GM19455 (cell line): ENCODE measurements around the gene DUOX1.
"Not testable (repeated sequence)": the region's sequence is repeated elsewhere in the genome, so short reads cannot be mapped to it uniquely, and the experiment has no call there.

Source experiments
- ATAC-seq: cut with Tn5 transposase; IDR thresholded peaks from one replicate; pipeline ENCODE4 v1.9.1; 2021; ENCODE audit not compliant: unreplicated experiment

DUOX1 gene

DNA sequence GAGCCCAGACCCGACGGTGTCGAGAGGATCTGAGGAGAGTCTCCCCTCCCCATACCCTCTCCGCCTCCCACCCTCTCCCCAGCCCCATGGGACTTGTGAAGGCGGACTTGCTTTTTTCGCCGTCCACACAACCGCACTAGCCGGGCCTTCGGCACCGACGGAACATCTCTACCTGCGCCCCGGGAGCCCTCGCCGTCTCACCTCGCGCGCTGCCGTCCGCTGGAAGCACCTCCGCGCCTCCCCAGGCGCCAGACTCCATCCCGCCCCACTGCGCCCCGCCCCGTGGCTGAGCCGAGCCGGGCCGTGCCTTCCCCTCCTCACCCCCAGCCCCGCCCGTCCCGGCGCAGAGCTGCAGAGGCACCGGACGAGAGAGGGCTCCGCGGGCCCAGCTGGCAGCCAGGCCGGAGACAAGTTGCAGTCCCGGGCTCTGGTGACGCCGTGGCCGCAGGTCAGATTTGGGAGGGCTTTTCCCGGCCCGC is at the start of gene DUOX1, which contains the start of gene DUOXA1:
Gene DUOX1, plus strand, starts transcription at position 344 of the 479 bp plus-strand sequence. CDS start 1,973 bp downstream, outside the sequence.
Gene DUOXA1, minus strand, starts transcription at position 229 of the 479 bp plus-strand sequence. CDS start 6,865 bp downstream, outside the sequence.
- no peak for ATAC-seq

- not testable (repeated sequence) for ATAC-seq
These were observed 49.2 kb upstream of the DUOX1 start for GRCh38 chr15:45080593-45080992.

DNA sequence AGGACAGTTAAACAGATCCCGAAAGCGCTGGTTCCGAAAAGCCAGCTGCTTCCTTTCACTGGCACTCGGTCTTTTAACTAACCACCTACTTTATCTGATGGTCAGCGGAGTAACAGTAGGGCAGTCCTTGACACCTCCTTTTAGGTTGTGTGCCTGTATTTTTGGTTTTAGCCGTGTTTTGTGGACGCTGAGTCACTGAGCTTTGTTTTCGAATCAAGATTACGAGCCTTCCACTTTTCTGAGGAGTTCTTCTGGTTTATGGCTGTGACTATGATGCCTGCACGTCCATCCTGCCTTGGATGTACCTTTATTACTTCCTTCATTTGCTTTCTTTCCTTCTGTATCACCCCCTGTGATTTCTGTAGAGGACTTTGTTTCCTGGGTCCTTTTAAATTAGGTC is 47.4 kb upstream of the DUOX1 start:
- not testable (repeated sequence) for ATAC-seq

DNA sequence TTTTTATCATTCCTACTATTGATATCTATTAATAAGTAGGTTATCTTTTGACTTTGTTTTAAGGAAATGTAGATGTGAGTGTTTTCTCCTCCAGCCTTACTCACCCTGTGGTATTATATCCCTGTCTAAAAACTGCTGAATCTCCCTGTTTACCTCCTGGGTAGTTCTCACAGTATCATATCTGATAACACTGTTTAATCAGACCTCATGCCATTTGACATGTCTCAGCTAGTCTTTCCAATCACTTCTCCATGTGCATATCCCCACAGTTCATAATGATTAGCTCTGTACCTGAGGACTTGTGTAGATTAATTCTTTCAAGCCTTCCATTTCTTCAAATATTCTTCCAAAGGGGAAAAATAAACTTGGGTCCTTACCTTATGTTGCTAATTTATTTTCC is 46.6 kb upstream of the DUOX1 start:
- ATAC-seq = no peak

DNA sequence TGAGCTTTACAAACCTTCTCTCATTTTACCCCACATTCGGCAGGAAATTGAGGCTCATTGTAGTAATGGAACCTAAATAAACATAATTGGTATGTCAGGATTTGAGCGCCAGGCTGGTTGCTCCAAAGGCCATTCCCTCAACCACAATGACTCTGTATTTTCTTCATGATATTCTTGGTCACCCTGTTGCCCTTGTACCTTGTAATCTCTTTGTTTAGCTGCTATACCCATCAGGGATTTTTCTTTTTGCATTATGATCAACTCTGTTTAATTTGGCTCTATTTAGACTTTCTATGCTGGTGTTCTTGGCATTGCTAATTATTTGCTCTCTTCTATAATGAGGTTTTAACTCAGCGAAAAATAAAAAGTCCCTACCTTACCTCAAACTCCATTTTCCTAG is 45.6 kb upstream of the DUOX1 start:
- no peak for ATAC-seq

- no peak for ATAC-seq
These were observed 42.3 kb upstream of the DUOX1 start for GRCh38 chr15:45087513-45087912.

GRCh38 chr15:45088801-45089711 is 40.7 kb upstream of the DUOX1 start:
- no peak for ATAC-seq

DNA sequence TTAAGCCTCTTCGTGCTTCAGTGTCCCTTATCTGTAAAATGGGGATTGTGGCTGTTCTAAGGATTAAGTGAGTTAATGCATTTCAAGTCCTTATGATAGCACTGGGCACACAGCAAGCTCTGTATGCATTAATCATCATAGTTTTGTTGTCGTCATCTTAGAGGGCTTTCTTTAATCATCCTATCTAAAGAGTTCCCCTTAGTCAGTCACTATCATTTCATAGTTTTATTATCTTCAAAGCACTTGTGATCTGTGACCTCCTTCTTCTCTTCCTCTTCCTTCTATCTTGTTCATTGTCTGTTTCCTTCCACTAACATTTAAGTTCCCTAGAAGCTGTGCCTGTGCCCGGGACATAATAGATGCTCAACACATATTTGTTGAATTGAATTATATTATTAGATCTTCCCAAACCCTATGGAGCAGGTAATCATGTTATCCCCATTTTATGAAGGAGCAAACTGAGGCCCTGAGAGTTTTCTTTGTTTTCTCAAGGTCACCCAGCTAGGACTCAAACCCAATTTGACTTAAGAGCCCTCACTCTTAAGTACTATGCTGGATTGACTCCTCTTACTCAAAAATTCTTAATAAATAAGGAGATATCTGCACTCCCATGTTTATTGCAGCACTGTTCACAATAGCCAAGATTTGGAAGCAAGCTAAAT is 40.0 kb upstream of the DUOX1 start:
- no peak for ATAC-seq

DNA sequence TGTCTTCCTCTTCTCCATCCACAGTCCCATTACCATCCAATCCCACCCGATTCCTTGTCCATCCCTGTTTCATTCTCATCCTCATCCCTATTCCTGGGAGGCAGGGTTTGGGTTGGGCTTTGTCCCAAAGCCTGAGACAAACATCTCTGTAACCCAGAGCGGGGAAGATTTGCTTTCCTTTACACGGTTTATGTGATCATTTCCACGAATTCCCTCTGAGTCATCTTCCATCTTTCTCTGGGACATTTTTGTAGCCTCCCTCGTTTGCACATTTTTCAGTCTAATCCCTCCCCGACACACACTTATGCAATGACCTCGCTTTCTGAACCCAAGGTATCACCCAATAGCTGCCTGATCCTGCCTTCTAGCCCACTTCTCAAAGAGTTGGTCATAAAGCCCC is 38.6 kb upstream of the DUOX1 start:
- no peak for ATAC-seq

DNA sequence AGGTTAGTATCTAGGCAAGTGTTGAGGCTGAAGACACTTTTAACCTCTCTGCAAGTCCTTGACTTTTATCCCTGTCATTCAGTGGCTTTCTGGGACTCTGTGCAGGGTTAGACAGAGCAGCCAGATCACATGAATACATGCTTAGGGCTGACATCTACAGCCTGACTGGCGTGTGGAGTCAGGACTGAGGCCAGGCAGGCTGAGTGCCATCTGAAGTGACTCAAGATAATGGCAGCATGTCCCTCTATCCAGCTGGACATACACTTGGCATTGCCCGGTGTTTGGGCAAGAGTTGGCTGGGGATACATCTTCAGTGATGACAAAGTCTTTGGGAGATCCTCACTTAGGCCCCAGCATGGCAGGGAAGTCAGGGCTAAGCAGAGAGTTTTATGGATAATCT is 38.2 kb upstream of the DUOX1 start:
- no peak for ATAC-seq

DNA sequence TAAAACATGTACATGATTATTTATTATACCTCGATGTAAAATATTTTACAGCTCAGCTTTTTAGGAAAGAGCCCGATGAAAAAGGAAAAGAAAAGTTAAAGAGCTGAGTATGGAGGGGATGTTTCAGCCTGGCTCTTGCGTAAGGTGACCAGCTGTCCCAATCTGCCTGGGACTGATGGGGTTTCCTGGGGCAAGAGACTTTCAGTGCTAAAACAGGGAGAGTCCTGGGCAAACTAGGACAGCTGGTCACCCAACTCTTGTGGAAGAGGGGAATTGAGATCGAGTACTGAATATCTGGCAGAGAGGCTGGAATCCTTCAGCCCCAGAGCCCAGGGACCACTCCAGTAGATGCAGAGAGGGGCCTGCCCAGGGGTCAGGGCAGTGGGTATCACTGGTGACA is 36.8 kb upstream of the DUOX1 start:
- ATAC-seq = no peak

- no peak for ATAC-seq
These were observed 36.0 kb upstream of the DUOX1 start for GRCh38 chr15:45093622-45094357.

DNA sequence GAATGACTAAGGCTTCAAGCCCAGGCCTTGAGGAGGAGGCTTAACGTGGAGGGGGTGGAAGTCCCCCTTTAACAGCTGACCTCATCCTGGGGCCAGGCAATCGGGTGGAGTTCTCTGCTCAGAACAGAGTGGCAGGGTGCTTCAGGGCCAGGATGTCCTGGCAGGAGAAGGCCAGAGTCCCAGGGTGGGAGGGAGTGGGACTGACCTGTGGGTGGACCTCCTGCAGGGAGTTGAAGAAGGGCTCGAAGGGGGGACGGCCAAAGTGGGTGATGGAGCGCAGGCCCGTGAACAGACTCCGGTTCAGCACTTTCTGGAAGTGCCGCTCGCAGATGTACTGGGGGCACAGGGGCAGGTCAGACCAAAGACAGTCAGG is 35.5 kb upstream of the DUOX1 start:
- ATAC-seq = no peak

DNA sequence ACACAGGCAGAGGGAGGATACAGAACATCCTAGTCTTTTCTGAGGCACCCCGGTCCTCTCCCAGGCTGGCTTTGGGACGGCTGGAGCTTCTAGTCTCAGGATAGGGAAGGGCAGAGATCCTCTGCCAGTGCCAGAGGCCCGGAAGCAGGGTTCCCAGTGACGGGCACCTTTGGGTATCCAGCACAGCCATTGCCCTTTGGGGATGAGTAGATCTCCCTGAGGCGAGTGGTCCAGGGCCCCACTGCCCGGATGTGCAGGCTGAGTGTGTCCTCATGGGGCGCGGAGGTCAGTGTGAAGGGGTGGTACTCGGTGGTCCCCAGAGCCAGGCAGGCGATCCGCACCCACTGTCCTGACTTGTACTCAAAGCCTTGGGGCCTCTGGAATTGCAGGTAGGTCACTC is 34.1 kb upstream of the DUOX1 start:
- ATAC-seq = no peak

GRCh38 chr15:45097466-45097865 is 32.3 kb upstream of the DUOX1 start:
- ATAC-seq = no peak

DNA sequence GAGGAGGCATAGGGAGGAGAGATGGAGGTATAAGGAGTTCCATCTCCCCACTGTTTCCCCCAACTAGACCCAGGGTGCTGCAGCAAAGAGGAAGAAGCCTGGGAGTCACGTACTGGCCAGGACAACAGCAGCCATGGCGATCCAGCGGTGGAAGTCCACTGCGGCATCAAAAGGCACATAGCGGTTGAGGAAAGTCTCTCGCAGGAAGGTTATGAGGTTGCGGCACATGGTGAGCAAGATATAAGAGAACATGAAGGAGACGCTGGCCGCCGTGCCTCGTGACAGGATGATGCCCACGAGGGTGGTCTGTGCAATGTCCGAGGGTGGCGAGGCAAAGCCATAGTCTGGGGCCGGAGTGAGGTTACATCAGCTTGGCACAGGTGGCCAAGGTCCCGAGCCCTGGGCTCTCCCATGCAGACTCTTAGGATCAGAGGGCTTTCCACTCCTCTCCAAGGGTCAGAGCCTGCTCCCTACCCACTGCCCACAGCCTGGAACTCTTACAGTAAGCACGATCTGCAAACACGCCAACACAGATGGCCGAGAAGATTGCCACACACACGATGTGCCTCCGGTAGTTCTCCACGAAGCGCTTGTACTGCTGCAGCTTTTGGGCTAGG is 30.1 kb upstream of the DUOX1 start:
- no peak for ATAC-seq

GRCh38 chr15:45100884-45101625 is 28.7 kb upstream of the DUOX1 start:
- ATAC-seq = no peak

GRCh38 chr15:45101749-45102148 is 28.0 kb upstream of the DUOX1 start:
- ATAC-seq = no peak

DNA sequence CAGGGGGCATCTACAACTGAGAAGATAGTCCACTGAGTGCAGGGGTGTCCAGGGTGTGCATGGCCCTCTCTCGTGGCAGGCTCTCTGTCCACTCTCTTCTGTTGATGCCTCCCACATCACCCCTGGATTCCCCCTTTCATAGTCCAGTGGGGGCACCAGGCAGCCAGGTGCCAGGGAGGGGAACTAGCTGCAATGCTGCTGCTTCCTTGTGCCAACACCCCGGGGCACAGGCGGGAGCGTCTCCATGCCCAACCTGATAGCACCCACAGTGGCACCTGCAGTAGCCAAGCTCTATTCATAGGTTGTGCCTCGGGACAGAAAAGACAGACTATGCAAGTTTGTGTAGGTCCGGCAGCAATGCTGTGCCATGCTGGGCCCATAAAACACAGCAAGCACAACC is 27.6 kb upstream of the DUOX1 start:
- no peak for ATAC-seq

GRCh38 chr15:45104170-45104569 is 25.6 kb upstream of the DUOX1 start:
- ATAC-seq = not testable (repeated sequence)
